Measurements from ENCODE around the gene KANSL1L. TPM values are rescaled to one million over a fixed set of nuclear protein-coding genes. Genes with fewer than 3 reads are reported as not detected.

Gene KANSL1L
- total RNA-seq, 2 experiments from 2014 or later, result 4.6 to 6.3 TPM

GRCh38 chr2:210099940-210100339, 71.3 kb downstream of the KANSL1L start:
- Mint-ChIP-seq H3K4me1 (no peaks in the 10 kb centered on the region), H3K4me3 (no peak overlapping the region), H3K9me3 (no peaks in the 10 kb centered on the region), H3K36me3 (ENCODE audit: low read depth) (no peaks in the 10 kb centered on the region), H3K27me3 (no peaks in the 10 kb centered on the region), H3K27ac (no peak overlapping the region)
- DNase-seq, result no peak
- ChIA-PET CTCF (no interaction called here), POLR2A (no interaction called here)

GRCh38 chr2:210094787-210095186, 76.4 kb downstream of the KANSL1L start:
- ChIA-PET POLR2A (no interaction called here), CTCF (no interaction called here)
- no peak for DNase-seq
- no peaks in the 10 kb centered on the region for H3K36me3 Mint-ChIP-seq (ENCODE audit: low read depth)
- no peaks in the 10 kb centered on the region for H3K4me1 Mint-ChIP-seq
- no peak overlapping the region for H3K27ac Mint-ChIP-seq
- no peak overlapping the region for H3K4me3 Mint-ChIP-seq
- no peaks in the 10 kb centered on the region for H3K9me3 Mint-ChIP-seq
- H3K27me3 Mint-ChIP-seq, result no peaks in the 10 kb centered on the region

- ChIA-PET POLR2A (no interaction called here), CTCF (no interaction called here)
- Mint-ChIP-seq H3K27ac (no peak overlapping the region), H3K36me3 (ENCODE audit: low read depth) (no peaks in the 10 kb centered on the region), H3K9me3 (no peaks in the 10 kb centered on the region), H3K4me1 (no peaks in the 10 kb centered on the region), H3K4me3 (no peak overlapping the region), H3K27me3 (no peaks in the 10 kb centered on the region)
- DNase-seq, result no peak
Observed at GRCh38 chr2:210092791-210093190, 78.4 kb downstream of the KANSL1L start.

GRCh38 chr2:210086930-210087329, 84.3 kb downstream of the KANSL1L start:
- no peaks in the 10 kb centered on the region for H3K27me3 Mint-ChIP-seq
- no peaks in the 10 kb centered on the region for H3K36me3 Mint-ChIP-seq (ENCODE audit: low read depth)
- no peak overlapping the region for H3K27ac Mint-ChIP-seq
- ChIA-PET POLR2A (no interaction called here), CTCF (no interaction called here)
- H3K4me1 Mint-ChIP-seq, result no peaks in the 10 kb centered on the region
- DNase-seq, result no peak
- H3K4me3 Mint-ChIP-seq, result no peak overlapping the region
- no peaks in the 10 kb centered on the region for H3K9me3 Mint-ChIP-seq

GRCh38 chr2:210086292-210086691, 84.9 kb downstream of the KANSL1L start:
- Mint-ChIP-seq H3K9me3 (no peaks in the 10 kb centered on the region), H3K4me3 (no peak overlapping the region), H3K27ac (no peak overlapping the region), H3K36me3 (ENCODE audit: low read depth) (no peaks in the 10 kb centered on the region), H3K27me3 (no peaks in the 10 kb centered on the region), H3K4me1 (no peaks in the 10 kb centered on the region)
- ChIA-PET CTCF (no interaction called here), POLR2A (no interaction called here)
- no peak for DNase-seq

GRCh38 chr2:210072922-210073509, 98.2 kb downstream of the KANSL1L start:
- no peaks in the 10 kb centered on the region for H3K9me3 Mint-ChIP-seq
- ChIA-PET CTCF (interaction anchor here (0.9 to 3.0 kb wide), 3 partner anchors 25 to 126 kb away, joined by 3 to 14 read pairs (median 6); no protein-coding TSS in a partner anchor), POLR2A (no interaction called here)
- H3K27ac Mint-ChIP-seq, result no peak overlapping the region
- no peak overlapping the region for H3K4me3 Mint-ChIP-seq
- H3K4me1 Mint-ChIP-seq, result no peaks in the 10 kb centered on the region
- no peak for DNase-seq
- H3K36me3 Mint-ChIP-seq (ENCODE audit: low read depth), result no peaks in the 10 kb centered on the region
- H3K27me3 Mint-ChIP-seq, result no peaks in the 10 kb centered on the region

- no peaks in the 10 kb centered on the region for H3K9me3 Mint-ChIP-seq
- no peak overlapping the region for H3K4me3 Mint-ChIP-seq
- no peaks in the 10 kb centered on the region for H3K4me1 Mint-ChIP-seq
Observed at GRCh38 chr2:210072493-210072892, 98.7 kb downstream of the KANSL1L start.

GRCh38 chr2:210063306-210063705, 107.9 kb downstream of the KANSL1L start:
- H3K36me3 Mint-ChIP-seq (ENCODE audit: low read depth), result no peaks in the 10 kb centered on the region
- no peak for DNase-seq
- CTCF ChIA-PET, result no interaction called here
- H3K27me3 Mint-ChIP-seq, result no peaks in the 10 kb centered on the region
- no peaks in the 10 kb centered on the region for H3K9me3 Mint-ChIP-seq
- no peak overlapping the region for H3K4me3 Mint-ChIP-seq
- POLR2A ChIA-PET, result no interaction called here
- H3K27ac Mint-ChIP-seq, result no peak overlapping the region
- H3K4me1 Mint-ChIP-seq, result no peaks in the 10 kb centered on the region

More at GRCh38 chr2:210072493-210072892, 98.7 kb downstream of the KANSL1L start:
- POLR2A ChIA-PET, result no interaction called here
- Mint-ChIP-seq H3K36me3 (ENCODE audit: low read depth) (no peaks in the 10 kb centered on the region), H3K27ac (no peak overlapping the region), H3K27me3 (no peaks in the 10 kb centered on the region)
- no peak for DNase-seq
- CTCF ChIA-PET, result interaction anchor here (0.9 to 3.0 kb wide), 3 partner anchors 25 to 126 kb away, joined by 3 to 14 read pairs (median 6); no protein-coding TSS in a partner anchor

GRCh38 chr2:210055825-210056224, 115.4 kb downstream of the KANSL1L start:
- H3K9me3 Mint-ChIP-seq, result peaks cover 6% of the 10 kb centered on the region
- no peaks in the 10 kb centered on the region for H3K27me3 Mint-ChIP-seq
- DNase-seq, result no peak
- no peak overlapping the region for H3K27ac Mint-ChIP-seq
- no peak overlapping the region for H3K4me3 Mint-ChIP-seq
- no peaks in the 10 kb centered on the region for H3K4me1 Mint-ChIP-seq
- POLR2A ChIA-PET, result no interaction called here
- CTCF ChIA-PET, result no interaction called here
- no peaks in the 10 kb centered on the region for H3K36me3 Mint-ChIP-seq (ENCODE audit: low read depth)

- no peaks in the 10 kb centered on the region for H3K4me1 Mint-ChIP-seq
- H3K27ac Mint-ChIP-seq, result no peak overlapping the region
- no peak for DNase-seq
- H3K36me3 Mint-ChIP-seq (ENCODE audit: low read depth), result no peaks in the 10 kb centered on the region
- H3K27me3 Mint-ChIP-seq, result no peaks in the 10 kb centered on the region
- peaks cover 6% of the 10 kb centered on the region for H3K9me3 Mint-ChIP-seq
- ChIA-PET POLR2A (no interaction called here), CTCF (no interaction called here)
- no peak overlapping the region for H3K4me3 Mint-ChIP-seq
Observed at GRCh38 chr2:210054696-210055095, 116.5 kb downstream of the KANSL1L start.

GRCh38 chr2:210050885-210051284, 120.3 kb downstream of the KANSL1L start:
- peaks cover 9% of the 10 kb centered on the region for H3K36me3 Mint-ChIP-seq (ENCODE audit: low read depth)
- no peaks in the 10 kb centered on the region for H3K27me3 Mint-ChIP-seq
- DNase-seq, result no peak
- POLR2A ChIA-PET, result interaction anchor here (0.6 kb wide), 1 partner anchor 23 kb away, joined by 3 read pairs; no protein-coding TSS in a partner anchor
- H3K4me3 Mint-ChIP-seq, result no peak overlapping the region
- no peak overlapping the region for H3K27ac Mint-ChIP-seq
- peaks cover 3% of the 10 kb centered on the region for H3K9me3 Mint-ChIP-seq
- H3K4me1 Mint-ChIP-seq, result no peaks in the 10 kb centered on the region
- CTCF ChIA-PET, result interaction anchor here (1.4 kb wide), 1 partner anchor 148 kb away, joined by 3 read pairs; no protein-coding TSS in a partner anchor

- Mint-ChIP-seq H3K4me3 (no peak overlapping the region), H3K36me3 (ENCODE audit: low read depth) (peaks cover 9% of the 10 kb centered on the region), H3K9me3 (peaks cover 3% of the 10 kb centered on the region), H3K4me1 (no peaks in the 10 kb centered on the region), H3K27ac (no peak overlapping the region), H3K27me3 (no peaks in the 10 kb centered on the region)
- DNase-seq, result no peak
- ChIA-PET CTCF (interaction anchor here (1.4 kb wide), 1 partner anchor 149 kb away, joined by 3 read pairs; no protein-coding TSS in a partner anchor), POLR2A (no interaction called here)
Observed at GRCh38 chr2:210049831-210050230, 121.4 kb downstream of the KANSL1L start.

- H3K4me3 Mint-ChIP-seq, result no peak overlapping the region
- no peaks in the 10 kb centered on the region for H3K9me3 Mint-ChIP-seq
- ChIA-PET POLR2A (no interaction called here), CTCF (no interaction called here)
- no peaks in the 10 kb centered on the region for H3K4me1 Mint-ChIP-seq
- no peak for DNase-seq
- no peak overlapping the region for H3K27ac Mint-ChIP-seq
- no peaks in the 10 kb centered on the region for H3K27me3 Mint-ChIP-seq
- peaks cover 9% of the 10 kb centered on the region for H3K36me3 Mint-ChIP-seq (ENCODE audit: low read depth)
Observed at GRCh38 chr2:210046851-210047500, 124.2 kb downstream of the KANSL1L start.

- Mint-ChIP-seq H3K27me3 (no peaks in the 10 kb centered on the region), H3K27ac (no peak overlapping the region), H3K9me3 (no peaks in the 10 kb centered on the region), H3K4me3 (no peak overlapping the region), H3K36me3 (ENCODE audit: low read depth) (no peaks in the 10 kb centered on the region), H3K4me1 (no peaks in the 10 kb centered on the region)
- DNase-seq, result no peak
- ChIA-PET CTCF (no interaction called here), POLR2A (interaction anchor here (1.1 kb wide), 1 partner anchor 35 kb away, joined by 3 read pairs; no protein-coding TSS in a partner anchor)
Observed at GRCh38 chr2:210038078-210038477, 133.1 kb downstream of the KANSL1L start.
